ENCODE data around the gene CNTNAP5. TPM values are rescaled to one million over a fixed set of nuclear protein-coding genes. Genes with fewer than 3 reads are reported as not detected.

Gene CNTNAP5
- total and polyA plus RNA-seq, 2 donors from 2014 or later, result 0.50 TPM; not detected in 1

DNA sequence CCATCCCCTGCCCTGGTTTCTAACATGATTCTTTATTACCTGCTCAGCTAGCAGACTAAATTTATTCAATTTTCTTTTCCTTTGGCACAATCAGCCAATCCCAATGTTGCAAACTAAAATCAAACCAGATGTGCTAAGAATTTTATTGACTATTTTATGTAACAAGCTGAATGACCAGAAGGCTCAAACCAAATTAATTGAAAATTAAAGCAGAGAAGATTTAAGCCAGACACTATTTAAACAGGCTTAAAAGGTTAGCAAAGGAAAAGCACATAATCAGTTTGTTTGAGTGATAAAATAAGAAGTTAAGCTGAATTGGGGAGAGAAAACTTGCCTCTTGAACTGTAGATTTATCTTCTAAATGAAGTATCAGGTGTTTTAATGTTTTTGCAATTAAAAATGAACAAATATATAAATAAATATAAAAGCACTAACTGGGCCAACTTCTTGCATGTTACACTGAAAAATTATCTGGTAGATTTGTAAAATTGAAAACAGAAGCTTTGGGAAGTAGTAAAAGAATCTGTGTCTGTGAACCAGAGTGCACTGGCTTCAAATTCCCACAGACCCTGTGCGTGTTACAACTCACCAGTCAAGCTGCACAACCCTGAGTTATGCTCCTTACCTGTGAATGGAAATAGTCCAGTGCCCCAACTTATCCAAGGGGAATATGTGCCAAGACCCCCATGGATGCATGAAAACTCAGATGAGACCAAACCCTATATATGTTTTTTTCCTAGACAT lies 283.4 kb downstream of the CNTNAP5 start:
- no peak overlapping the region for H3K4me3 ChIP-seq (ENCODE audit: low read length in 3 of 3)
- no peak overlapping the region for H3K9ac ChIP-seq (ENCODE audit: low read length in 3 of 3)
- H3K27me3 ChIP-seq (ENCODE audit: control insufficient read depth, insufficient read depth, low read length), result no peaks in the 10 kb centered on the region
- H3K27ac ChIP-seq (ENCODE audit: low read depth in 2 of 2, low read length in 2 of 2), result no peak overlapping the region
- DNase-seq (no peak), FAIRE-seq (no peak)
- no peaks in the 10 kb centered on the region for H3K9me3 ChIP-seq (ENCODE audit: control insufficient read depth in 2 of 3, insufficient read depth in 1 of 3, low read length in 3 of 3)
- intact Hi-C loops (cut with DNase I), result no loop called here
- TF ChIP-seq, protein P1, sequence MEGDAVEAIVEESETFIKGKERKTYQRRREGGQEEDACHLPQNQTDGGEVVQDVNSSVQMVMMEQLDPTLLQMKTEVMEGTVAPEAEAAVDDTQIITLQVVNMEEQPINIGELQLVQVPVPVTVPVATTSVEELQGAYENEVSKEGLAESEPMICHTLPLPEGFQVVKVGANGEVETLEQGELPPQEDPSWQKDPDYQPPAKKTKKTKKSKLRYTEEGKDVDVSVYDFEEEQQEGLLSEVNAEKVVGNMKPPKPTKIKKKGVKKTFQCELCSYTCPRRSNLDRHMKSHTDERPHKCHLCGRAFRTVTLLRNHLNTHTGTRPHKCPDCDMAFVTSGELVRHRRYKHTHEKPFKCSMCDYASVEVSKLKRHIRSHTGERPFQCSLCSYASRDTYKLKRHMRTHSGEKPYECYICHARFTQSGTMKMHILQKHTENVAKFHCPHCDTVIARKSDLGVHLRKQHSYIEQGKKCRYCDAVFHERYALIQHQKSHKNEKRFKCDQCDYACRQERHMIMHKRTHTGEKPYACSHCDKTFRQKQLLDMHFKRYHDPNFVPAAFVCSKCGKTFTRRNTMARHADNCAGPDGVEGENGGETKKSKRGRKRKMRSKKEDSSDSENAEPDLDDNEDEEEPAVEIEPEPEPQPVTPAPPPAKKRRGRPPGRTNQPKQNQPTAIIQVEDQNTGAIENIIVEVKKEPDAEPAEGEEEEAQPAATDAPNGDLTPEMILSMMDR (IDR thresholded peaks at IDR 0.05; ENCODE audit: borderline replicate concordance, extremely low read depth, insufficient read depth), result no peak
- no peaks in the 10 kb centered on the region for H3K36me3 ChIP-seq (ENCODE audit: control insufficient read depth in 2 of 3, insufficient read depth in 3 of 3, low read length in 3 of 3)
- no peaks in the 10 kb centered on the region for H3K4me1 ChIP-seq (ENCODE audit: control insufficient read depth in 2 of 3, insufficient read depth in 2 of 3, low read depth in 1 of 3, low read length in 3 of 3)

DNA sequence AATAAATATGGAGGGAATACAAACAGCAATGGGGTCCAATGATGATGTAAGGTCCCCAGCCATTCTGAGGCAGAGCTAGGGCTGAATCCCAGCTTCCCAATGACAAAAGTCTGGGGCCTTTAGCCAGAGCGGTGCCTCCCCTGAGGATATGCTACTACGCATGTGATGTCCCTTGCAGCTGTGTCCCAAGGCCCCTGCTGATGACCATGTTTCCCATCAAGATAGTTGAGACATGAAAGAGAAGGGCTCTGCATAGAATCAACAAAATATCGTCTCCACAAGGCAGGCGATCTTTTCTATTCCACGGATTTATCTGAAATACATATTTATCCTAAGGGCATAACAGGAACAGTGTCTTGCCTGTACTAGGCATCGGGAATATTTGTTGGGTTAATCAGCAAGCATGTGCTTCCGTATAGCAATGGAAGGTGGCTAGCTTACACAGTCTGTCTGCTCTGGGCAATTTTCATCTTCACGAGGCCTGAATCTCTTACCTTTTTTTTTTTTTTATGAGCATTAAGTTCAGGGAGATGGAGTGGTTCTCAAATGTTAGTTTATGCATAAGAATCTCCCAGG lies 284.6 kb downstream of the CNTNAP5 start:
- H3K27me3 ChIP-seq (ENCODE audit: control insufficient read depth, insufficient read depth, low read length), result no peaks in the 10 kb centered on the region
- DNase-seq (no peak), FAIRE-seq (no peak)
- H3K36me3 ChIP-seq (ENCODE audit: control insufficient read depth in 2 of 3, insufficient read depth in 3 of 3, low read length in 3 of 3), result no peaks in the 10 kb centered on the region
- TF ChIP-seq, protein P1 (IDR thresholded peaks at IDR 0.05; ENCODE audit: borderline replicate concordance, extremely low read depth, insufficient read depth), result no peak
- intact Hi-C loops (cut with DNase I), result no loop called here
- H3K27ac ChIP-seq (ENCODE audit: low read depth in 2 of 2, low read length in 2 of 2), result no peak overlapping the region
- no peak overlapping the region for H3K4me3 ChIP-seq (ENCODE audit: low read length in 3 of 3)
- no peaks in the 10 kb centered on the region for H3K9me3 ChIP-seq (ENCODE audit: control insufficient read depth in 2 of 3, insufficient read depth in 1 of 3, low read length in 3 of 3)
- H3K9ac ChIP-seq (ENCODE audit: low read length in 3 of 3), result no peak overlapping the region
- no peaks in the 10 kb centered on the region for H3K4me1 ChIP-seq (ENCODE audit: control insufficient read depth in 2 of 3, insufficient read depth in 2 of 3, low read depth in 1 of 3, low read length in 3 of 3)

- no peaks in the 10 kb centered on the region for H3K9me3 ChIP-seq (ENCODE audit: control insufficient read depth in 2 of 3, insufficient read depth in 1 of 3, low read length in 3 of 3)
- no peak overlapping the region for H3K27ac ChIP-seq (ENCODE audit: low read depth in 2 of 2, low read length in 2 of 2)
- H3K9ac ChIP-seq (ENCODE audit: low read length in 3 of 3), result no peak overlapping the region
- H3K4me1 ChIP-seq (ENCODE audit: control insufficient read depth in 2 of 3, insufficient read depth in 2 of 3, low read depth in 1 of 3, low read length in 3 of 3), result no peaks in the 10 kb centered on the region
- DNase-seq (no peak), FAIRE-seq (no peak)
- TF ChIP-seq, protein P1 (IDR thresholded peaks at IDR 0.05; ENCODE audit: borderline replicate concordance, extremely low read depth, insufficient read depth), result no peak
- no peaks in the 10 kb centered on the region for H3K36me3 ChIP-seq (ENCODE audit: control insufficient read depth in 2 of 3, insufficient read depth in 3 of 3, low read length in 3 of 3)
- H3K4me3 ChIP-seq (ENCODE audit: low read length in 3 of 3), result no peak overlapping the region
- intact Hi-C loops (cut with DNase I), result no loop called here
- H3K27me3 ChIP-seq (ENCODE audit: control insufficient read depth, insufficient read depth, low read length), result no peaks in the 10 kb centered on the region
Measured at GRCh38 chr2:124310671-124311070, 285.6 kb downstream of the CNTNAP5 start.
